ENCODE results near the gene TPD52L2.
"Not testable (repeated sequence)": the region's sequence is repeated elsewhere in the genome, so short reads cannot be mapped to it uniquely, and the experiment has no call there.

The TPD52L2 gene

DNA sequence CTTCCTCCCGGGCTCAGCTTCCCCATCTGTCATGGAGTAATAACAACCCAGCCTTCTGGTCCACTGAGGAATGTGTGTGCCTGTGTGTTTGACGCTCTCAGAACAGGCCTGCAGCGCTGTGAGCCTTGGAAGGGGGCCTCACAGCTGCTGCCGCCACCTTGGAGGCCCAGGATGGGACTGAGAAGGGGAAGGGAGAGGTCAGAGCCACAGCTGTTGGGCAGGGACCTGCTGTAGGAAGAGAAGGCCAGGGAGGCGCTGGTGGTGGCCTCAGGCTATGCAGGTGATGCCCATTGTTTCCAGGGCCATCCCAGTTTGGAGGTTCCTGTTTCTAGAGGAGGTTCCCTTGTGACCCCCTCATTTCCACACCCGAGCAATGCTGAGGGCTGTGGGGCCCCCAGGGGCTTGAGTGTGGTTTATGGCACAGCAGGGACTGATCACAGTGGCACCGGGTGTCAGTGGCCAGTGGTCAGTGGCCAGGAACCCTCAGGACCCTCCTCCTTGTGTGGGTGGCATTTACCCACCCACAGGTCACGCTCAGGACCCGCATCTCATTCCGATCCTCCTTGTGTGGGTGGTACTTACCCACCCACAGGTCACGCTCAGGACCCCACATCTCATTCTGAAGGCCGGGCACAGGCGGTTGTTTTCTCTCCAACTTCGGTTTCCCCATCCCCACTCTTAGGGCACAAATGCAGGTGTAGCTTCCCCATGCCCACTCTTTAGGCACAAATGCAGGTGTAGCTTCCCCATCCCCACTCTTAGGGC lies 14.0 kb downstream of the TPD52L2 start (continued):
- TF ChIP-seq, protein P1, sequence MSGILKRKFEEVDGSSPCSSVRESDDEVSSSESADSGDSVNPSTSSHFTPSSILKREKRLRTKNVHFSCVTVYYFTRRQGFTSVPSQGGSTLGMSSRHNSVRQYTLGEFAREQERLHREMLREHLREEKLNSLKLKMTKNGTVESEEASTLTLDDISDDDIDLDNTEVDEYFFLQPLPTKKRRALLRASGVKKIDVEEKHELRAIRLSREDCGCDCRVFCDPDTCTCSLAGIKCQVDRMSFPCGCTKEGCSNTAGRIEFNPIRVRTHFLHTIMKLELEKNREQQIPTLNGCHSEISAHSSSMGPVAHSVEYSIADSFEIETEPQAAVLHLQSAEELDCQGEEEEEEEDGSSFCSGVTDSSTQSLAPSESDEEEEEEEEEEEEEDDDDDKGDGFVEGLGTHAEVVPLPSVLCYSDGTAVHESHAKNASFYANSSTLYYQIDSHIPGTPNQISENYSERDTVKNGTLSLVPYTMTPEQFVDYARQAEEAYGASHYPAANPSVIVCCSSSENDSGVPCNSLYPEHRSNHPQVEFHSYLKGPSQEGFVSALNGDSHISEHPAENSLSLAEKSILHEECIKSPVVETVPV (CRISPR knock-in tag; IDR thresholded peaks at IDR 0.05): no peak
- TF ChIP-seq ZNF70 (CRISPR knock-in tag; IDR thresholded peaks at IDR 0.05) (no peak), CSDC2 (CRISPR knock-in tag; IDR thresholded peaks at IDR 0.05) (no peak), PPARA (CRISPR knock-in tag; IDR thresholded peaks at IDR 0.05; ENCODE audit: borderline replicate concordance) (no peak), OSR1 (CRISPR knock-in tag; IDR thresholded peaks at IDR 0.05) (no peak)
- TF ChIP-seq, protein P2, sequence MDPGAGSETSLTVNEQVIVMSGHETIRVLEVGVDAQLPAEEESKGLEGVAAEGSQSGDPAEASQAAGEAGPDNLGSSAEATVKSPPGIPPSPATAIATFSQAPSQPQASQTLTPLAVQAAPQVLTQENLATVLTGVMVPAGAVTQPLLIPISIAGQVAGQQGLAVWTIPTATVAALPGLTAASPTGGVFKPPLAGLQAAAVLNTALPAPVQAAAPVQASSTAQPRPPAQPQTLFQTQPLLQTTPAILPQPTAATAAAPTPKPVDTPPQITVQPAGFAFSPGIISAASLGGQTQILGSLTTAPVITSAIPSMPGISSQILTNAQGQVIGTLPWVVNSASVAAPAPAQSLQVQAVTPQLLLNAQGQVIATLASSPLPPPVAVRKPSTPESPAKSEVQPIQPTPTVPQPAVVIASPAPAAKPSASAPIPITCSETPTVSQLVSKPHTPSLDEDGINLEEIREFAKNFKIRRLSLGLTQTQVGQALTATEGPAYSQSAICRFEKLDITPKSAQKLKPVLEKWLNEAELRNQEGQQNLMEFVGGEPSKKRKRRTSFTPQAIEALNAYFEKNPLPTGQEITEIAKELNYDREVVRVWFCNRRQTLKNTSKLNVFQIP (CRISPR knock-in tag; IDR thresholded peaks at IDR 0.05; ENCODE audit: borderline replicate concordance, low read depth): no peak

DNA sequence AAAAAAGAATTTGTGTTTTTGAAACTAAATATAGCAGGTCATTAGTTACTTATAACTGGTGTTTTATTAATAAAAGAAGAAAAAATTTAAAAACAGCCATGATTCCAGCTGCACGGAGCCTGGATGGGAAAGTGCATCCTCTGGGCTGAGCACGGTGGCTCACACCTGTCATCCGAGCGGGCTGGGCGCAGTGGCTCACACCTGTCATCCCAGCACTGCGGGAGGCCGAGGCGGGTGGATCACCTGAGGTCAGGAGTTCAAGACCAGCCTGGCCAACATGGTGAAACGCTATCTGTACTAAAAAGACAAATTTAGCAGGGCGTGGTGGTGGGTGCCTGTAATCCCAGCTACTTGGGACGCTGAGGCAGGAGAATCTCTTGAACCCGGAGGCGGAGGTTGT lies 15.8 kb downstream of the TPD52L2 start:
- not testable (repeated sequence) for ATAC-seq

DNA sequence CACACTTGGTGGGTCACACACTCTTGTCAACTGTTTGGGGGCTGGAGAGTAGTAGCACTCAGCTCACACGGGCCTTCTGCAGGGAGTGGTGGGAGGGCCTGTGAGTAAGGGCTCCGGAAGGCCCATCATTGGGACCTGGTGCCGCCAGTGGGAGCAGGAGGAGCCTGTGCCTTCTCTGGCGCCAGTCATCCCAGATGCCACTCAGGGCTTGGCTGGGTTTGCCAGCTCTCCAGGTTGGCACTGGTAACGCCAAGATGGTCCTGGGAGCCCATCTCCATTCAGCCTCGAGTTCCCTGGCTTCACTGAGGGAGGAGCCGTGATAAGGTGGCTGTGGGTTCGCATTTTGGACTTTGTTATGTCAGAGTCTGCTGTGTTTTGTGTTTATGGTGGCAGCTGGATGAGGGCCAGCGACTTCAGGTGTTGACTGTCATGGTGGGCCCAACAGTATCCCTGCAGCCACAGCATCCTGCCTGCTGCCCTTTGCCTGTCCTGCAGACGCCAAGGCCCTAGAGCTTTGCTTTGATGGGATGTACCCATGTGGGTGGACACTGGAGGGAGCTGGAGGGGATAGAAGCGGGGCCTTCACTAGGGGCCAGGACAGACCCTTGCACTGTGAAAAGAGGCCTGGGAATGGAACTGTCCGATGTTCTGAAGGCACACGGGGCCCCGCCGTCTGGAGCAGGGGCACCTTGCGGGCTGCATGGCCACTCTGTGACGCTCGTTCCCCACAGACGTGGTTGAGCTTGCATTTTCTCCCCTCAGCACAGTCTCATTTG lies 16.6 kb downstream of the TPD52L2 start:
- TF ChIP-seq, protein P1 (CRISPR knock-in tag; IDR thresholded peaks at IDR 0.05): no peak
- TF ChIP-seq, protein P3, sequence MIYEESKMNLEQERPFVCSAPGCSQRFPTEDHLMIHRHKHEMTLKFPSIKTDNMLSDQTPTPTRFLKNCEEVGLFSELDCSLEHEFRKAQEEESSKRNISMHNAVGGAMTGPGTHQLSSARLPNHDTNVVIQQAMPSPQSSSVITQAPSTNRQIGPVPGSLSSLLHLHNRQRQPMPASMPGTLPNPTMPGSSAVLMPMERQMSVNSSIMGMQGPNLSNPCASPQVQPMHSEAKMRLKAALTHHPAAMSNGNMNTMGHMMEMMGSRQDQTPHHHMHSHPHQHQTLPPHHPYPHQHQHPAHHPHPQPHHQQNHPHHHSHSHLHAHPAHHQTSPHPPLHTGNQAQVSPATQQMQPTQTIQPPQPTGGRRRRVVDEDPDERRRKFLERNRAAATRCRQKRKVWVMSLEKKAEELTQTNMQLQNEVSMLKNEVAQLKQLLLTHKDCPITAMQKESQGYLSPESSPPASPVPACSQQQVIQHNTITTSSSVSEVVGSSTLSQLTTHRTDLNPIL (CRISPR knock-in tag; IDR thresholded peaks at IDR 0.05; ENCODE audit: low read depth): no peak
- TF ChIP-seq ESRRG (CRISPR knock-in tag; IDR thresholded peaks at IDR 0.05) (no peak), ZC3H10 (CRISPR knock-in tag; IDR thresholded peaks at IDR 0.05) (no peak), BACH2 (CRISPR knock-in tag; IDR thresholded peaks at IDR 0.05; ENCODE audit: borderline replicate concordance) (no peak), ISL1 (CRISPR knock-in tag; IDR thresholded peaks at IDR 0.05) (no peak), CSDC2 (CRISPR knock-in tag; IDR thresholded peaks at IDR 0.05) (no peak), RARB (CRISPR knock-in tag; IDR thresholded peaks at IDR 0.05) (no peak), ZFP3 (CRISPR knock-in tag; IDR thresholded peaks at IDR 0.05) (no peak), TCF4 (CRISPR knock-in tag; IDR thresholded peaks at IDR 0.05; ENCODE audit: borderline replicate concordance) (no peak), SNAI2 (CRISPR knock-in tag; IDR thresholded peaks at IDR 0.05) (no peak), ZNF565 (CRISPR knock-in tag; conservative IDR thresholded peaks at IDR 0.05; ENCODE audit: low read depth) (no peak), ZNF8 (CRISPR knock-in tag; IDR thresholded peaks at IDR 0.05) (no peak), PPARA (CRISPR knock-in tag; IDR thresholded peaks at IDR 0.05; ENCODE audit: borderline replicate concordance) (no peak)
- TF ChIP-seq, protein P2 (CRISPR knock-in tag; IDR thresholded peaks at IDR 0.05; ENCODE audit: borderline replicate concordance, low read depth): no peak
- TF ChIP-seq, protein P4, sequence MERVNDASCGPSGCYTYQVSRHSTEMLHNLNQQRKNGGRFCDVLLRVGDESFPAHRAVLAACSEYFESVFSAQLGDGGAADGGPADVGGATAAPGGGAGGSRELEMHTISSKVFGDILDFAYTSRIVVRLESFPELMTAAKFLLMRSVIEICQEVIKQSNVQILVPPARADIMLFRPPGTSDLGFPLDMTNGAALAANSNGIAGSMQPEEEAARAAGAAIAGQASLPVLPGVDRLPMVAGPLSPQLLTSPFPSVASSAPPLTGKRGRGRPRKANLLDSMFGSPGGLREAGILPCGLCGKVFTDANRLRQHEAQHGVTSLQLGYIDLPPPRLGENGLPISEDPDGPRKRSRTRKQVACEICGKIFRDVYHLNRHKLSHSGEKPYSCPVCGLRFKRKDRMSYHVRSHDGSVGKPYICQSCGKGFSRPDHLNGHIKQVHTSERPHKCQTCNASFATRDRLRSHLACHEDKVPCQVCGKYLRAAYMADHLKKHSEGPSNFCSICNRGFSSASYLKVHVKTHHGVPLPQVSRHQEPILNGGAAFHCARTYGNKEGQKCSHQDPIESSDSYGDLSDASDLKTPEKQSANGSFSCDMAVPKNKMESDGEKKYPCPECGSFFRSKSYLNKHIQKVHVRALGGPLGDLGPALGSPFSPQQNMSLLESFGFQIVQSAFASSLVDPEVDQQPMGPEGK (CRISPR knock-in tag; IDR thresholded peaks at IDR 0.05; ENCODE audit: borderline replicate concordance): no peak
- no peak for ATAC-seq

All from SK-N-SH treated with all-trans-retinoic acid at 6 μM for 48 hours (cell line).